Parietal lobe (tissue), 1 donor: ENCODE measurements around the gene ACTR3C. TPM values are rescaled to one million over a fixed set of nuclear protein-coding genes. Genes with fewer than 3 reads are reported as not detected.

Experiments used
- total RNA-seq: library from RNA; depleted of rRNA; stranded (reverse); fragments of >200 nt; gene quantifications from one replicate; pipeline ENCODE4 v1.2.3, GENCODE V29; 2014

Gene ACTR3C
- total RNA-seq: 12.2 TPM

DNA sequence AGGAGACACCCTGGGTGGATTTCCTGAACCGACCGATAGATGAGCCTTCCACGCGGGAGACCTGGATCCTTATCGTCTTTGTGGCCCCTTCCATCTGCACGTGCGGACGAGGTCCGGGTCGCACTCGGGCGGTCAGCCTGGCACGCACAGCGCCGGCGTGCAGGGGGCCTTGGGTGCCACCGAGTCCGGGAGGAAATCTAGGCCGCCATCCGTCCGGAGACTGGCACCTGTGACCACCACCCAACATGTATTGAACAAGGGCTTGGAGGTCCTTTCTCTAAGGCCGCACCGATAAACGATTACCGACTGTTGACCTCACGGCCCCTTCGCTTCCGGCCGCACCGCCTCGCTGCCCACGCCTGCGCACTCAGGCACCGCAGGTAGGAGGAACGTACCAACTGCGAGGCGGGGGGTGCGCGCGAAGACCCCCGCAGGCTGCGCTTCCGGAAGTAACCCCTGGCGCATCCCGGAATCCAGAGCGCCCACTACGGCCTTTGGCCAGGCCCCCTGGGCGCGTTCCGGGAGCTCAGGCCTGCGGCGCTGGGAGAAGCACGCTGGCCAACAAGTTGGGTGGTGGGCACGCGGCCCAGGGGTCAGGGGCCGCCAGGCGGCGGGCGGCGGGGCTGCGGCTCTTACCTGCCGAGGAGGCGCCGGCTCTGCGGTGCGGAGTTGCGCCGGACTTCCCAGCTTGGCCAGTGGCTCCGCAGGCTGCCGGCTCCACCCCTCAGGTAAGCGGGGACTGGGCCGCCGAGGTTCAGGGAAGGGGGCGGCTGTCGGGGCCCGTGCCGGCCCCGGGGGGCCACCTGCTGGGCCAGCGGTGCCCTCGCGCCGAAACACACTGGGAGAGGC, at the start of gene ACTR3C, which contains the start of gene LRRC61:
Gene ACTR3C, minus strand, starts transcription at position 713 of the 849 bp plus-strand sequence. CDS start 28,249 bp downstream, outside the sequence.
Gene LRRC61, plus strand, starts transcription at position 523 of the 849 bp plus-strand sequence. CDS start 13,507 bp downstream, outside the sequence.

GRCh38 chr7:150368096-150368883, 44.9 kb upstream of the ACTR3C start, which contains the start of gene REPIN1:
Gene REPIN1 (plus strand): TSS chr7:150368822. CDS start chr7:150369712, 890 bp downstream.

GRCh38 chr7:150341263-150342120, 18.1 kb upstream of the ACTR3C start, which contains the start of gene RARRES2:
Gene RARRES2 (minus strand): TSS chr7:150341629. CDS start chr7:150340609, 1,020 bp downstream.

Other genes starting within 250 kb of the ACTR3C start
- gene LRRC61, start 190 bp downstream of the ACTR3C start, total RNA-seq: 16.3 TPM
- gene RARRES2, start 18.1 kb upstream of the ACTR3C start, total RNA-seq: 5.0 TPM
- 41.0 TPM for gene REPIN1, start 45.3 kb upstream of the ACTR3C start, total RNA-seq
- 10.0 TPM for gene ZNF775, start 55.8 kb upstream of the ACTR3C start, total RNA-seq
- gene GIMAP8, start 127.1 kb upstream of the ACTR3C start, total RNA-seq: 1.3 TPM
- 1.6 TPM for gene GIMAP7, start 191.3 kb upstream of the ACTR3C start, total RNA-seq
- 3.4 TPM for gene GIMAP4, start 243.8 kb upstream of the ACTR3C start, total RNA-seq